ENCODE data around the gene SPC25. TPM values are rescaled to one million over a fixed set of nuclear protein-coding genes. Genes with fewer than 3 reads are reported as not detected.

SPC25 gene
- polyA plus RNA-seq, 4 donors: 2.7 to 10.9 (median 5.3) TPM

- Histone ChIP-seq H3K36me3 (ENCODE audit: control insufficient read depth in 3 of 3, insufficient read depth in 2 of 3, low read depth in 1 of 3, low read length in 3 of 3) (no peaks in the 10 kb centered on the region), H3K4me3 (ENCODE audit: low read depth in 1 of 3, low read length in 3 of 3) (no peak overlapping the region), H3K4me1 (ENCODE audit: control insufficient read depth in 3 of 3, insufficient read depth in 2 of 3, low read depth in 1 of 3, low read length in 2 of 3) (peaks cover 0 to 3% (median 0%) of the 10 kb centered on the region in 3 donors), H3K27me3 (ENCODE audit: control insufficient read depth in 3 of 3, insufficient read depth in 3 of 3, low read length in 3 of 3) (no peaks in the 10 kb centered on the region), H3K27ac (ENCODE audit: low read depth in 1 of 3, low read length in 2 of 3) (no peak overlapping the region), H3K9me3 (ENCODE audit: control insufficient read depth in 2 of 2, insufficient read depth in 1 of 2, low read depth in 1 of 2, low read length in 1 of 2) (no peaks in the 10 kb centered on the region)
- 60 to 73% (median 73%) methylated on average over 3 of the region's 3 CpGs for WGBS, 3 donors
- FAIRE-seq (no peak), DNase-seq (no peak)
Observed at GRCh38 chr2:168929031-168929430, 38.8 kb upstream of the SPC25 start.

DNA sequence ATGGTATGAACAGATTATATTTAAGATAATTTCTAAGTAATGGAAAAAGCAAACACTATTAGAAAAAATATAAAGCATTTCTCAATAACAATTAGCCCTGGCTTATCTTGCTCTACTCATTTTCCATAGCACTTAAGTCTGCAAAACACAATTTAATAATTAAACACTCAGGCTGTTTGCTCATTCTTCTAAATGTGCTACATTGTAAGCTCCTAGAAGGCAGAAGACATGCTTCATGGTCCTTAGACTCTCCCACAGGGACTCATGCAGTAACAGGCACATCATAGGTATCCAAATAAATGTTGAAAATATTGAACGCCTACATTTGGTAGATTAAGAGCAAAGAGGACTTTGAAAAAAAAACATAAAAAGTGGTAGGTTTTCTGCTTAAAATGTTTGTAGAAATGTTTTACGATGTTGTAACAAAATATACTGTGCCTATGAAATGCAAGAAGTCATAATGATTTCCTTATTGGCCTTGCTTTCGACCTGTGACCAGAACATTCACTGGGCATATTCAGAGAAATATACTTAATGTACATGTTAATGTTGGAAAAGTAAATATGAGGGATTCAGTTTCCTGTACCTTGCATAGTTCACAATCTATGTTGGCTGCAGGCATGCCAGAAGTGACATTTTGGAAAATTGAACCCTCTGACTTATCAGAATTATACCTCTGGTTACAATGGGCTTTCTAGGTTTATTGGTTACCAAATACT lies 38.0 kb upstream of the SPC25 start:
- H3K36me3 ChIP-seq (ENCODE audit: control insufficient read depth in 3 of 3, insufficient read depth in 2 of 3, low read depth in 1 of 3, low read length in 3 of 3): no peaks in the 10 kb centered on the region
- no peaks in the 10 kb centered on the region for H3K27me3 ChIP-seq (ENCODE audit: control insufficient read depth in 3 of 3, insufficient read depth in 3 of 3, low read length in 3 of 3)
- FAIRE-seq (no peak), DNase-seq (peak; percentile 33 to 35)
- H3K9me3 ChIP-seq (ENCODE audit: control insufficient read depth in 2 of 2, insufficient read depth in 1 of 2, low read depth in 1 of 2, low read length in 1 of 2): no peaks in the 10 kb centered on the region
- H3K4me1 ChIP-seq (ENCODE audit: control insufficient read depth in 3 of 3, insufficient read depth in 2 of 3, low read depth in 1 of 3, low read length in 2 of 3): peaks cover 0 to 3% (median 0%) of the 10 kb centered on the region in 3 donors
- peak overlapping the region in 1 of 3 donors; percentile 18 for H3K27ac ChIP-seq (ENCODE audit: low read depth in 1 of 3, low read length in 2 of 3)
- WGBS, 3 donors: 43 to 60% (median 59%) methylated on average over 3 of the region's 3 CpGs
- no peak overlapping the region for H3K4me3 ChIP-seq (ENCODE audit: low read depth in 1 of 3, low read length in 3 of 3)

GRCh38 chr2:168926621-168927386 lies 36.6 kb upstream of the SPC25 start:
- H3K36me3 ChIP-seq (ENCODE audit: control insufficient read depth in 3 of 3, insufficient read depth in 2 of 3, low read depth in 1 of 3, low read length in 3 of 3): no peaks in the 10 kb centered on the region
- no peak overlapping the region for H3K4me3 ChIP-seq (ENCODE audit: low read depth in 1 of 3, low read length in 3 of 3)
- no peak for DNase-seq
- no peaks in the 10 kb centered on the region for H3K9me3 ChIP-seq (ENCODE audit: control insufficient read depth in 2 of 2, insufficient read depth in 1 of 2, low read depth in 1 of 2, low read length in 1 of 2)
- H3K4me1 ChIP-seq (ENCODE audit: control insufficient read depth in 3 of 3, insufficient read depth in 2 of 3, low read depth in 1 of 3, low read length in 2 of 3): peaks cover 0 to 3% (median 0%) of the 10 kb centered on the region in 3 donors
- H3K27me3 ChIP-seq (ENCODE audit: control insufficient read depth in 3 of 3, insufficient read depth in 3 of 3, low read length in 3 of 3): no peaks in the 10 kb centered on the region
- WGBS, 3 donors: 72 to 84% (median 79%) methylated on average over 3 of the region's 3 CpGs
- H3K27ac ChIP-seq (ENCODE audit: low read depth in 1 of 3, low read length in 2 of 3): no peak overlapping the region
- FAIRE-seq: no peak

GRCh38 chr2:168920504-168921157 lies 30.4 kb upstream of the SPC25 start:
- no peaks in the 10 kb centered on the region for H3K27me3 ChIP-seq (ENCODE audit: control insufficient read depth in 3 of 3, insufficient read depth in 3 of 3, low read length in 3 of 3)
- H3K9me3 ChIP-seq (ENCODE audit: control insufficient read depth in 2 of 2, insufficient read depth in 1 of 2, low read depth in 1 of 2, low read length in 1 of 2): peaks cover 0 to 4% of the 10 kb centered on the region in 2 donors
- 21 to 26% (median 25%) methylated on average over 4 of the region's 4 CpGs for WGBS, 3 donors
- H3K4me1 ChIP-seq (ENCODE audit: control insufficient read depth in 3 of 3, insufficient read depth in 2 of 3, low read depth in 1 of 3, low read length in 2 of 3): no peaks in the 10 kb centered on the region
- FAIRE-seq (peak; percentile 61), DNase-seq (peak; percentile 47 to 54)
- no peaks in the 10 kb centered on the region for H3K36me3 ChIP-seq (ENCODE audit: control insufficient read depth in 3 of 3, insufficient read depth in 2 of 3, low read depth in 1 of 3, low read length in 3 of 3)
- H3K4me3 ChIP-seq (ENCODE audit: low read depth in 1 of 3, low read length in 3 of 3): no peak overlapping the region
- H3K27ac ChIP-seq (ENCODE audit: low read depth in 1 of 3, low read length in 2 of 3): no peak overlapping the region

GRCh38 chr2:168916331-168916675 lies 26.1 kb upstream of the SPC25 start:
- H3K4me3 ChIP-seq (ENCODE audit: low read depth in 1 of 3, low read length in 3 of 3): no peak overlapping the region
- no peaks in the 10 kb centered on the region for H3K36me3 ChIP-seq (ENCODE audit: control insufficient read depth in 3 of 3, insufficient read depth in 2 of 3, low read depth in 1 of 3, low read length in 3 of 3)
- 75 to 88% (median 86%) methylated on average over 4 of the region's 4 CpGs for WGBS, 3 donors
- H3K4me1 ChIP-seq (ENCODE audit: control insufficient read depth in 3 of 3, insufficient read depth in 2 of 3, low read depth in 1 of 3, low read length in 2 of 3): no peaks in the 10 kb centered on the region
- no peak for FAIRE-seq
- peaks cover 0 to 15% (median 0%) of the 10 kb centered on the region in 3 donors for H3K27me3 ChIP-seq (ENCODE audit: control insufficient read depth in 3 of 3, insufficient read depth in 3 of 3, low read length in 3 of 3)
- no peak for DNase-seq
- H3K27ac ChIP-seq (ENCODE audit: low read depth in 1 of 3, low read length in 2 of 3): no peak overlapping the region
- peaks cover 0 to 8% of the 10 kb centered on the region in 2 donors for H3K9me3 ChIP-seq (ENCODE audit: control insufficient read depth in 2 of 2, insufficient read depth in 1 of 2, low read depth in 1 of 2, low read length in 1 of 2)

GRCh38 chr2:168915441-168916330 lies 25.5 kb upstream of the SPC25 start:
- DNase-seq (no peak), FAIRE-seq (no peak)
- H3K4me3 ChIP-seq (ENCODE audit: low read depth in 1 of 3, low read length in 3 of 3): no peak overlapping the region
- no peak overlapping the region for H3K27ac ChIP-seq (ENCODE audit: low read depth in 1 of 3, low read length in 2 of 3)
- H3K4me1 ChIP-seq (ENCODE audit: control insufficient read depth in 3 of 3, insufficient read depth in 2 of 3, low read depth in 1 of 3, low read length in 2 of 3): no peaks in the 10 kb centered on the region
- 89 to 94% (median 90%) methylated on average over 3 of the region's 3 CpGs for WGBS, 3 donors
- no peaks in the 10 kb centered on the region for H3K36me3 ChIP-seq (ENCODE audit: control insufficient read depth in 3 of 3, insufficient read depth in 2 of 3, low read depth in 1 of 3, low read length in 3 of 3)
- H3K27me3 ChIP-seq (ENCODE audit: control insufficient read depth in 3 of 3, insufficient read depth in 3 of 3, low read length in 3 of 3): peaks cover 0 to 15% (median 0%) of the 10 kb centered on the region in 3 donors
- H3K9me3 ChIP-seq (ENCODE audit: control insufficient read depth in 2 of 2, insufficient read depth in 1 of 2, low read depth in 1 of 2, low read length in 1 of 2): peaks cover 0 to 8% of the 10 kb centered on the region in 2 donors

GRCh38 chr2:168913495-168913894 lies 23.3 kb upstream of the SPC25 start:
- no peaks in the 10 kb centered on the region for H3K4me1 ChIP-seq (ENCODE audit: control insufficient read depth in 3 of 3, insufficient read depth in 2 of 3, low read depth in 1 of 3, low read length in 2 of 3)
- no peak overlapping the region for H3K27ac ChIP-seq (ENCODE audit: low read depth in 1 of 3, low read length in 2 of 3)
- peaks cover 0 to 8% of the 10 kb centered on the region in 2 donors for H3K9me3 ChIP-seq (ENCODE audit: control insufficient read depth in 2 of 2, insufficient read depth in 1 of 2, low read depth in 1 of 2, low read length in 1 of 2)
- H3K36me3 ChIP-seq (ENCODE audit: control insufficient read depth in 3 of 3, insufficient read depth in 2 of 3, low read depth in 1 of 3, low read length in 3 of 3): no peaks in the 10 kb centered on the region
- H3K4me3 ChIP-seq (ENCODE audit: low read depth in 1 of 3, low read length in 3 of 3): no peak overlapping the region
- DNase-seq (no peak), FAIRE-seq (no peak)
- H3K27me3 ChIP-seq (ENCODE audit: control insufficient read depth in 3 of 3, insufficient read depth in 3 of 3, low read length in 3 of 3): peaks cover 0 to 17% (median 0%) of the 10 kb centered on the region in 3 donors
- WGBS, 3 donors: 81 to 84% (median 84%) methylated on average over 4 of the region's 4 CpGs

Measured in small intestine (tissue), 7 donors.